ENCODE data around the gene CLMN. TPM values are rescaled to one million over a fixed set of nuclear protein-coding genes. Genes with fewer than 3 reads are reported as not detected.

Gene CLMN
- total and polyA plus RNA-seq, 2 of the 8 experiments (the other 6 are each of a cell fraction or from before 2014, with no cell fraction given): 1.6 to 8.2 TPM

- TF ChIP-seq, protein P1, sequence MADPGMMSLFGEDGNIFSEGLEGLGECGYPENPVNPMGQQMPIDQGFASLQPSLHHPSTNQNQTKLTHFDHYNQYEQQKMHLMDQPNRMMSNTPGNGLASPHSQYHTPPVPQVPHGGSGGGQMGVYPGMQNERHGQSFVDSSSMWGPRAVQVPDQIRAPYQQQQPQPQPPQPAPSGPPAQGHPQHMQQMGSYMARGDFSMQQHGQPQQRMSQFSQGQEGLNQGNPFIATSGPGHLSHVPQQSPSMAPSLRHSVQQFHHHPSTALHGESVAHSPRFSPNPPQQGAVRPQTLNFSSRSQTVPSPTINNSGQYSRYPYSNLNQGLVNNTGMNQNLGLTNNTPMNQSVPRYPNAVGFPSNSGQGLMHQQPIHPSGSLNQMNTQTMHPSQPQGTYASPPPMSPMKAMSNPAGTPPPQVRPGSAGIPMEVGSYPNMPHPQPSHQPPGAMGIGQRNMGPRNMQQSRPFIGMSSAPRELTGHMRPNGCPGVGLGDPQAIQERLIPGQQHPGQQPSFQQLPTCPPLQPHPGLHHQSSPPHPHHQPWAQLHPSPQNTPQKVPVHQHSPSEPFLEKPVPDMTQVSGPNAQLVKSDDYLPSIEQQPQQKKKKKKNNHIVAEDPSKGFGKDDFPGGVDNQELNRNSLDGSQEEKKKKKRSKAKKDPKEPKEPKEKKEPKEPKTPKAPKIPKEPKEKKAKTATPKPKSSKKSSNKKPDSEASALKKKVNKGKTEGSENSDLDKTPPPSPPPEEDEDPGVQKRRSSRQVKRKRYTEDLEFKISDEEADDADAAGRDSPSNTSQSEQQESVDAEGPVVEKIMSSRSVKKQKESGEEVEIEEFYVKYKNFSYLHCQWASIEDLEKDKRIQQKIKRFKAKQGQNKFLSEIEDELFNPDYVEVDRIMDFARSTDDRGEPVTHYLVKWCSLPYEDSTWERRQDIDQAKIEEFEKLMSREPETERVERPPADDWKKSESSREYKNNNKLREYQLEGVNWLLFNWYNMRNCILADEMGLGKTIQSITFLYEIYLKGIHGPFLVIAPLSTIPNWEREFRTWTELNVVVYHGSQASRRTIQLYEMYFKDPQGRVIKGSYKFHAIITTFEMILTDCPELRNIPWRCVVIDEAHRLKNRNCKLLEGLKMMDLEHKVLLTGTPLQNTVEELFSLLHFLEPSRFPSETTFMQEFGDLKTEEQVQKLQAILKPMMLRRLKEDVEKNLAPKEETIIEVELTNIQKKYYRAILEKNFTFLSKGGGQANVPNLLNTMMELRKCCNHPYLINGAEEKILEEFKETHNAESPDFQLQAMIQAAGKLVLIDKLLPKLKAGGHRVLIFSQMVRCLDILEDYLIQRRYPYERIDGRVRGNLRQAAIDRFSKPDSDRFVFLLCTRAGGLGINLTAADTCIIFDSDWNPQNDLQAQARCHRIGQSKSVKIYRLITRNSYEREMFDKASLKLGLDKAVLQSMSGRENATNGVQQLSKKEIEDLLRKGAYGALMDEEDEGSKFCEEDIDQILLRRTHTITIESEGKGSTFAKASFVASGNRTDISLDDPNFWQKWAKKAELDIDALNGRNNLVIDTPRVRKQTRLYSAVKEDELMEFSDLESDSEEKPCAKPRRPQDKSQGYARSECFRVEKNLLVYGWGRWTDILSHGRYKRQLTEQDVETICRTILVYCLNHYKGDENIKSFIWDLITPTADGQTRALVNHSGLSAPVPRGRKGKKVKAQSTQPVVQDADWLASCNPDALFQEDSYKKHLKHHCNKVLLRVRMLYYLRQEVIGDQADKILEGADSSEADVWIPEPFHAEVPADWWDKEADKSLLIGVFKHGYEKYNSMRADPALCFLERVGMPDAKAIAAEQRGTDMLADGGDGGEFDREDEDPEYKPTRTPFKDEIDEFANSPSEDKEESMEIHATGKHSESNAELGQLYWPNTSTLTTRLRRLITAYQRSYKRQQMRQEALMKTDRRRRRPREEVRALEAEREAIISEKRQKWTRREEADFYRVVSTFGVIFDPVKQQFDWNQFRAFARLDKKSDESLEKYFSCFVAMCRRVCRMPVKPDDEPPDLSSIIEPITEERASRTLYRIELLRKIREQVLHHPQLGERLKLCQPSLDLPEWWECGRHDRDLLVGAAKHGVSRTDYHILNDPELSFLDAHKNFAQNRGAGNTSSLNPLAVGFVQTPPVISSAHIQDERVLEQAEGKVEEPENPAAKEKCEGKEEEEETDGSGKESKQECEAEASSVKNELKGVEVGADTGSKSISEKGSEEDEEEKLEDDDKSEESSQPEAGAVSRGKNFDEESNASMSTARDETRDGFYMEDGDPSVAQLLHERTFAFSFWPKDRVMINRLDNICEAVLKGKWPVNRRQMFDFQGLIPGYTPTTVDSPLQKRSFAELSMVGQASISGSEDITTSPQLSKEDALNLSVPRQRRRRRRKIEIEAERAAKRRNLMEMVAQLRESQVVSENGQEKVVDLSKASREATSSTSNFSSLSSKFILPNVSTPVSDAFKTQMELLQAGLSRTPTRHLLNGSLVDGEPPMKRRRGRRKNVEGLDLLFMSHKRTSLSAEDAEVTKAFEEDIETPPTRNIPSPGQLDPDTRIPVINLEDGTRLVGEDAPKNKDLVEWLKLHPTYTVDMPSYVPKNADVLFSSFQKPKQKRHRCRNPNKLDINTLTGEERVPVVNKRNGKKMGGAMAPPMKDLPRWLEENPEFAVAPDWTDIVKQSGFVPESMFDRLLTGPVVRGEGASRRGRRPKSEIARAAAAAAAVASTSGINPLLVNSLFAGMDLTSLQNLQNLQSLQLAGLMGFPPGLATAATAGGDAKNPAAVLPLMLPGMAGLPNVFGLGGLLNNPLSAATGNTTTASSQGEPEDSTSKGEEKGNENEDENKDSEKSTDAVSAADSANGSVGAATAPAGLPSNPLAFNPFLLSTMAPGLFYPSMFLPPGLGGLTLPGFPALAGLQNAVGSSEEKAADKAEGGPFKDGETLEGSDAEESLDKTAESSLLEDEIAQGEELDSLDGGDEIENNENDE (IDR thresholded peaks at IDR 0.05; ENCODE audit: insufficient replicate concordance, low read length): no peak
- TF ChIP-seq FOSL1 (IDR thresholded peaks at IDR 0.05; ENCODE audit: insufficient read depth, low read depth, low read length) (no peak), SAP30 (IDR thresholded peaks at IDR 0.05; ENCODE audit: insufficient read depth, insufficient replicate concordance, low read length) (no peak), JUND (IDR thresholded peaks at IDR 0.05; ENCODE audit: low read length) (no peak), YY1 (IDR thresholded peaks at IDR 0.05; ENCODE audit: low read depth, low read length) (no peak), HDAC6 (IDR thresholded peaks at IDR 0.05; ENCODE audit: low read depth, low read length) (no peak), SIN3A (conservative IDR thresholded peaks at IDR 0.05 in 1 of 2, IDR thresholded peaks at IDR 0.05 in 1 of 2; ENCODE audit: low read depth in 1 of 2, low read length in 2 of 2) (no peak), CBX8 (IDR thresholded peaks at IDR 0.05; ENCODE audit: borderline replicate concordance, low read depth, low read length) (no peak), POLR2AphosphoS5 (IDR thresholded peaks at IDR 0.05; ENCODE audit: low read depth, low read length) (no peak), BACH1 (IDR thresholded peaks at IDR 0.05; ENCODE audit: low read length) (no peak)
These were observed 11.1 kb upstream of the CLMN start (continued) for GRCh38 chr14:95330591-95331370.

Data from H1 (cell line).